GM23248 (cell line): ENCODE results near the gene RIPOR3. TPM values are rescaled to one million over a fixed set of nuclear protein-coding genes. Genes with fewer than 3 reads are reported as not detected.

Source experiments
- DNase-seq: peaks from one replicate; pipeline ENCODE4 v3.0.0-alpha.2; 2015
- H2AFZ ChIP-seq: fragments of 200-600 bp; sonication (generic); 2 replicates; pipeline ENCODE4 v1.6.1; 2016; ENCODE audit warnings: antibody characterized with exemption
- H3F3A ChIP-seq: fragments of 200-600 bp; sonication (generic); 2 replicates; pipeline ENCODE4 v1.6.1; 2016; ENCODE audit warnings: mild to moderate bottlenecking, antibody characterized with exemption, mixed run types; ENCODE audit not compliant: insufficient read depth
- H3K27ac ChIP-seq: fragments of 200-600 bp; sonication (generic); 2 replicates; pipeline ENCODE4 v1.5.1; 2016; ENCODE audit warnings: mild to moderate bottlenecking
- H3K27me3 ChIP-seq: fragments of 200-600 bp; sonication (generic); replicated peaks from 2 replicates; pipeline ENCODE4 v1.6.1; 2016; ENCODE audit warnings: mild to moderate bottlenecking; ENCODE audit not compliant: insufficient read depth
- H3K36me3 ChIP-seq: fragments of 200-600 bp; sonication (generic); 2 replicates; pipeline ENCODE4 v1.6.1; 2016; ENCODE audit warnings: low read depth, mild to moderate bottlenecking
- H3K4me1 ChIP-seq: fragments of 200-600 bp; sonication (generic); 2 replicates; pipeline ENCODE4 v1.6.1; 2016; ENCODE audit warnings: mild to moderate bottlenecking; ENCODE audit not compliant: insufficient read depth
- H3K4me2 ChIP-seq: fragments of 200-600 bp; sonication (generic); one replicate; pipeline ENCODE4 v1.6.1; 2016; ENCODE audit warnings: mild to moderate bottlenecking; ENCODE audit not compliant: unreplicated experiment
- H3K4me3 ChIP-seq: fragments of 200-600 bp; sonication (generic); 2 replicates; pipeline ENCODE4 v1.5.1; 2016; ENCODE audit warnings: mild to moderate bottlenecking
- H3K79me2 ChIP-seq: fragments of 200-600 bp; sonication (generic); 2 replicates; pipeline ENCODE4 v1.6.1; 2016; ENCODE audit warnings: mild to moderate bottlenecking; ENCODE audit not compliant: insufficient read depth
- H3K9ac ChIP-seq: fragments of 200-600 bp; sonication (generic); 2 replicates; pipeline ENCODE4 v1.6.1; 2016; ENCODE audit warnings: mild to moderate bottlenecking
- H3K9me2 ChIP-seq: fragments of 200-600 bp; sonication (generic); 2 replicates; pipeline ENCODE4 v1.6.1; 2016; ENCODE audit warnings: mixed run types, mild to moderate bottlenecking, moderate library complexity; ENCODE audit not compliant: insufficient read depth
- H3K9me3 ChIP-seq: fragments of 200-600 bp; sonication (generic); one replicate; pipeline ENCODE4 v1.6.1; 2017; ENCODE audit warnings: low read depth
- H4K20me1 ChIP-seq: fragments of 200-600 bp; sonication (generic); 2 replicates; pipeline ENCODE4 v1.6.0; 2016; ENCODE audit not compliant: insufficient read depth
- EZH2 ChIP-seq: fragments of 200-600 bp; sonication (generic); IDR thresholded peaks from 2 replicates; pipeline ENCODE4 v1.6.1; 2018; ENCODE audit warnings: antibody characterized with exemption, mild to moderate bottlenecking; ENCODE audit not compliant: insufficient read depth, poor library complexity, severe bottlenecking
- EZH2phosphoT487 ChIP-seq: fragments of 200-600 bp; sonication (generic); IDR thresholded peaks from 2 replicates; pipeline ENCODE4 v1.6.1; 2018; ENCODE audit warnings: antibody characterized with exemption, moderate library complexity, mild to moderate bottlenecking, low read depth; ENCODE audit not compliant: insufficient read depth
- WGBS, 2 experiments: methylation state at CpG; one replicate each; pipeline ENCODE4 v1.1.6; 2015 to 2017; ENCODE audit warnings: low lambda C conversion rate in 2 of 2, low coverage in 1 of 2; ENCODE audit errors: missing lambda C conversion rate in 2 of 2; 5-methylcytosine and 5-hydroxymethylcytosine counted together
- in situ Hi-C: fragments of 300-500 bp; cut with MboI; formaldehyde crosslinking; loops from 2 replicates; pipeline ENCODE4 v1.15.0; 2020
- polyA plus RNA-seq: library from polyadenylated mRNA; unstranded; fragments of >200 nt; fragmentation: Nextera tagmentation; extraction: Ambion mirVana; gene quantifications from 2 replicates; pipeline ENCODE4 v1.2.1, GENCODE V29; 2016
- total RNA-seq: library from RNA; depleted of rRNA; stranded (reverse); fragments of >200 nt; shearing (Covaris generic); gene quantifications from 2 replicates; pipeline ENCODE4 v1.2.3, GENCODE V29; 2014

RIPOR3 gene
- total and polyA plus RNA-seq, 2 experiments from 2014 or later: 0.49 TPM; not detected in 1

- in situ Hi-C loops: no loop called here
- Histone ChIP-seq H3K9me3 (no peaks in the 10 kb centered on the region), H3F3A (peaks cover 4% of the 10 kb centered on the region; the same call in 1 of the 2 replicates), H3K9me2 (no peaks in the 10 kb centered on the region), H3K4me2 (no peak overlapping the region), H3K79me2 (peaks cover 12% of the 10 kb centered on the region; the same call in 1 of the 2 replicates), H2AFZ (no peak overlapping the region), H4K20me1 (no peaks in the 10 kb centered on the region), H3K4me3 (no peak overlapping the region), H3K36me3 (peaks cover 24% of the 10 kb centered on the region), H3K27me3 (no peaks in the 10 kb centered on the region), H3K4me1 (no peaks in the 10 kb centered on the region), H3K27ac (no peak overlapping the region), H3K9ac (no peak overlapping the region)
- TF ChIP-seq EZH2phosphoT487 (no peak), EZH2 (no peak)
- DNase-seq: no peak
- WGBS, 2 experiments: 54 to 56% methylated on average over 5 of the region's 5 CpGs
These were observed 106.1 kb downstream of the RIPOR3 start for GRCh38 chr20:50585214-50585613.

- 98% methylated on average over 2 of the region's 2 CpGs for WGBS, 2 experiments
- no peak overlapping the region for H3K9ac ChIP-seq
- no peak overlapping the region for H2AFZ ChIP-seq
- H3K9me3 ChIP-seq: no peaks in the 10 kb centered on the region
- TF ChIP-seq EZH2phosphoT487 (no peak), EZH2 (no peak)
- H3K4me2 ChIP-seq: no peak overlapping the region
- peaks cover 4% of the 10 kb centered on the region; the same call in 1 of the 2 replicates for H3F3A ChIP-seq
- no peaks in the 10 kb centered on the region for H3K9me2 ChIP-seq
- no peak overlapping the region for H3K27ac ChIP-seq
- peaks cover 16% of the 10 kb centered on the region; the same call in 1 of the 2 replicates for H3K79me2 ChIP-seq
- DNase-seq: peak; percentile 46
- H3K36me3 ChIP-seq: peaks cover 28% of the 10 kb centered on the region
- no peak overlapping the region for H3K4me3 ChIP-seq
- no peaks in the 10 kb centered on the region for H4K20me1 ChIP-seq
- no peaks in the 10 kb centered on the region for H3K4me1 ChIP-seq
- in situ Hi-C loops: no loop called here
- H3K27me3 ChIP-seq: no peaks in the 10 kb centered on the region
These were observed 106.7 kb downstream of the RIPOR3 start for GRCh38 chr20:50584687-50585086.

- Histone ChIP-seq H4K20me1 (no peaks in the 10 kb centered on the region), H2AFZ (no peak overlapping the region), H3K27me3 (no peaks in the 10 kb centered on the region), H3K36me3 (peaks cover 36% of the 10 kb centered on the region), H3K79me2 (peaks cover 24% of the 10 kb centered on the region; the same call in 1 of the 2 replicates), H3K4me2 (no peak overlapping the region), H3K27ac (no peak overlapping the region), H3K4me1 (no peaks in the 10 kb centered on the region), H3K9ac (no peak overlapping the region), H3F3A (peaks cover 4% of the 10 kb centered on the region; the same call in 1 of the 2 replicates), H3K4me3 (no peak overlapping the region), H3K9me2 (no peaks in the 10 kb centered on the region), H3K9me3 (no peaks in the 10 kb centered on the region)
- in situ Hi-C loops: no loop called here
- TF ChIP-seq EZH2 (no peak), EZH2phosphoT487 (no peak)
- 80 to 81% methylated on average over 15 of the region's 15 CpGs for WGBS, 2 experiments
- no peak for DNase-seq
These were observed 107.7 kb downstream of the RIPOR3 start for GRCh38 chr20:50583442-50584150.

GRCh38 chr20:50582591-50583234, 108.6 kb downstream of the RIPOR3 start:
- peaks cover 36% of the 10 kb centered on the region for H3K36me3 ChIP-seq
- peaks cover 33% of the 10 kb centered on the region for H3K79me2 ChIP-seq
- DNase-seq: no peak
- no peak overlapping the region for H3K4me2 ChIP-seq
- WGBS, 2 experiments: 92% methylated on average over 26 of the region's 26 CpGs
- in situ Hi-C loops: no loop called here
- no peaks in the 10 kb centered on the region for H4K20me1 ChIP-seq
- no peak overlapping the region for H2AFZ ChIP-seq
- H3K27ac ChIP-seq: no peak overlapping the region
- H3F3A ChIP-seq: peaks cover 4% of the 10 kb centered on the region; the same call in 1 of the 2 replicates
- no peak overlapping the region for H3K4me3 ChIP-seq
- TF ChIP-seq EZH2 (no peak), EZH2phosphoT487 (no peak)
- no peaks in the 10 kb centered on the region for H3K9me2 ChIP-seq
- H3K9me3 ChIP-seq: no peaks in the 10 kb centered on the region
- H3K27me3 ChIP-seq: no peaks in the 10 kb centered on the region
- H3K9ac ChIP-seq: no peak overlapping the region
- no peaks in the 10 kb centered on the region for H3K4me1 ChIP-seq
